ENCODE data around the gene OIT3. TPM values are rescaled to one million over a fixed set of nuclear protein-coding genes. Genes with fewer than 3 reads are reported as not detected.

OIT3 gene
- total RNA-seq, 1 experiment from 2014 or later: not detected

DNA sequence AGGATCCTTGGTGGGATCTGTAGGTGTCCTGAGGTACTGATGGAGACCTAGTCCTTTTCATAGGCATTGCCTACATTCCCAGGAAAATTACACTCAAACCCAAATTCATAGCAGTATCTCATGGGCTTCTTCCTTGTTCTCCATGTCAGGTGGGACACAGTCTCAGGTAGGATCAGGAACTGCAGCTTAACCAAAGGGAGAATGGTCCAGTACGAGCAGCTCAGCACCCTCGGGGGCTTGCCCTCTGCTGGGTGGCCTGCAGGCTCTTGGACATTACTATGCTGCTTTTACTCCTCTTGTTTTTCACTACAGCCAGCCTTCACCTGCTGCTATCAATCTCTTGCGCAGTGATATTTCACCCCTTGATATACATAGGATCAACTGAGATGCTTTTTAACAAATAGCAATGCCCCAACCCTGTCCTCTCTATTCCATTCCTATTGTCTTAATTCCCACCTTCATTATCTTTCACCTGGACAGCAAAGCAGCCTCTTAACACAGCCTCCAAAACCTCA lies 32.5 kb downstream of the OIT3 start:
- ATAC-seq (peak; percentile 56), DNase-seq (no peak)
- H3K9me3 ChIP-seq (ENCODE audit: low read length): peaks cover 3% of the 10 kb centered on the region
- ChIA-PET POLR2A (ENCODE audit: unreplicated experiment) (no interaction called here), CTCF (no interaction called here)
- no peak for TF ChIP-seq EZH2phosphoT487 (IDR thresholded peaks at IDR 0.05; ENCODE audit: borderline replicate concordance, low read length)
- 0 out of 2 replicates have a peak, but pooled peaks have one; percentile 14 for TF ChIP-seq CTCF (conservative IDR thresholded peaks at IDR 0.05; ENCODE audit: low read depth, low read length)
- H3K4me3 ChIP-seq (ENCODE audit: low read length): no peak overlapping the region
- H3K27ac ChIP-seq (ENCODE audit: low read length): no peak overlapping the region
- no peak overlapping the region for H3K4me2 ChIP-seq (ENCODE audit: low read length)
- H4K20me1 ChIP-seq (ENCODE audit: low read length): no peaks in the 10 kb centered on the region
- H3K36me3 ChIP-seq (ENCODE audit: low read depth, low read length): no peaks in the 10 kb centered on the region
- intact Hi-C loops (cut with micrococcal nuclease): no loop called here
- H3K9me2 ChIP-seq (replicated peaks; ENCODE audit: low read length): no peaks in the 10 kb centered on the region
- H3F3A ChIP-seq (ENCODE audit: low read length, unreplicated experiment): no peaks in the 10 kb centered on the region
- H3K27me3 ChIP-seq (ENCODE audit: low read length): peaks cover 58% of the 10 kb centered on the region
- no peak overlapping the region for H3K9ac ChIP-seq (ENCODE audit: low read length)
- no TSS peak for BruUV-seq (replicated peaks)
- H2AFZ ChIP-seq (ENCODE audit: low read length): no peak overlapping the region
- H3K4me1 ChIP-seq (ENCODE audit: insufficient read depth, low read length): no peaks in the 10 kb centered on the region
- H3K79me2 ChIP-seq (ENCODE audit: low read length): no peaks in the 10 kb centered on the region

- Histone ChIP-seq H3K4me2 (ENCODE audit: low read length) (no peak overlapping the region), H3K9me3 (ENCODE audit: low read length) (no peaks in the 10 kb centered on the region), H3K36me3 (ENCODE audit: low read depth, low read length) (no peaks in the 10 kb centered on the region), H4K20me1 (ENCODE audit: low read length) (no peaks in the 10 kb centered on the region), H3K4me1 (ENCODE audit: insufficient read depth, low read length) (no peaks in the 10 kb centered on the region), H3K27ac (ENCODE audit: low read length) (no peak overlapping the region), H3K27me3 (ENCODE audit: low read length) (peaks cover 49% of the 10 kb centered on the region), H3K9me2 (replicated peaks; ENCODE audit: low read length) (no peaks in the 10 kb centered on the region), H3K9ac (ENCODE audit: low read length) (no peak overlapping the region), H3K4me3 (ENCODE audit: low read length) (no peak overlapping the region), H3F3A (ENCODE audit: low read length, unreplicated experiment) (no peaks in the 10 kb centered on the region), H3K79me2 (ENCODE audit: low read length) (no peaks in the 10 kb centered on the region), H2AFZ (ENCODE audit: low read length) (no peak overlapping the region)
- intact Hi-C loops (cut with micrococcal nuclease): no loop called here
- BruUV-seq (replicated peaks): no TSS peak
- DNase-seq (no peak), ATAC-seq (no peak)
- POLR2A ChIA-PET (ENCODE audit: unreplicated experiment): interaction anchor here (0.7 kb wide), 1 partner anchor 9 kb away, joined by 6 read pairs; no protein-coding TSS in a partner anchor
- TF ChIP-seq EZH2phosphoT487 (IDR thresholded peaks at IDR 0.05; ENCODE audit: borderline replicate concordance, low read length): no peak
- no peak for TF ChIP-seq CTCF (conservative IDR thresholded peaks at IDR 0.05; ENCODE audit: low read depth, low read length)
- no peak for TF ChIP-seq EZH2 (IDR thresholded peaks at IDR 0.05; ENCODE audit: low read length, unreplicated experiment)
- CTCF ChIA-PET: no interaction called here
These were observed 33.9 kb downstream of the OIT3 start for GRCh38 chr10:72927485-72927884.

DNA sequence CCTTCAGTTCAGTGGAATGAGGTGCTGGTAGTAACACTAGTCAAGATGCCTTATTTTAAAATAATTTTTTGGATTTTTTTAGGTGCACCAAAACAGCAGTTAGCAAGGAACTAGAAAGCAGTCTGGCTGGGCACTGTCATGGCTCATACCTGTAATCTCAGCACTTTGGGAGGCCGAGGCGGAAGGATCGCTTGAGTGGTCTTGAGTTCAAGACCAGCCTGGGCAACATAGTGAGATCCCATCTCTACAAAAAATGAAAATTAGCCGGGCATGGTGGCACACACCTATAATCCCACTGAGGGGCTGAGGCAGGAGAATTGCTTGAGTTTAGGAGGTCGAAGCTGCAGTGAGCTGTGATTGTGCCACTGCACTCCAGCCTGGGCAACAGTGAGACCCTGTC lies 35.3 kb downstream of the OIT3 start:
- ATAC-seq (no peak), DNase-seq (no peak)
- ChIA-PET POLR2A (ENCODE audit: unreplicated experiment) (no interaction called here), CTCF (no interaction called here)
- Histone ChIP-seq H3K4me2 (ENCODE audit: low read length) (no peak overlapping the region), H3K27me3 (ENCODE audit: low read length) (peaks cover 36% of the 10 kb centered on the region), H3K4me3 (ENCODE audit: low read length) (no peak overlapping the region), H3F3A (ENCODE audit: low read length, unreplicated experiment) (no peaks in the 10 kb centered on the region), H3K9ac (ENCODE audit: low read length) (no peak overlapping the region), H3K79me2 (ENCODE audit: low read length) (no peaks in the 10 kb centered on the region), H3K27ac (ENCODE audit: low read length) (no peak overlapping the region), H4K20me1 (ENCODE audit: low read length) (no peaks in the 10 kb centered on the region), H3K9me2 (replicated peaks; ENCODE audit: low read length) (no peaks in the 10 kb centered on the region), H3K4me1 (ENCODE audit: insufficient read depth, low read length) (no peaks in the 10 kb centered on the region), H3K9me3 (ENCODE audit: low read length) (no peaks in the 10 kb centered on the region), H3K36me3 (ENCODE audit: low read depth, low read length) (no peaks in the 10 kb centered on the region), H2AFZ (ENCODE audit: low read length) (no peak overlapping the region)
- no TSS peak for BruUV-seq (replicated peaks)
- intact Hi-C loops (cut with micrococcal nuclease): no loop called here
- TF ChIP-seq CTCF (conservative IDR thresholded peaks at IDR 0.05; ENCODE audit: low read depth, low read length): no peak
- TF ChIP-seq EZH2 (IDR thresholded peaks at IDR 0.05; ENCODE audit: low read length, unreplicated experiment): no peak
- no peak for TF ChIP-seq EZH2phosphoT487 (IDR thresholded peaks at IDR 0.05; ENCODE audit: borderline replicate concordance, low read length)
